ENCODE data around the gene DENND1B.
A peak's percentile ranks its signal among the peaks of the same experiment; 100 is the strongest.
"Not testable (repeated sequence)": the region's sequence is repeated elsewhere in the genome, so short reads cannot be mapped to it uniquely, and the experiment has no call there.

DENND1B gene

GRCh38 chr1:197541411-197541810, 233.9 kb downstream of the DENND1B start:
- DNase-seq: no peak

GRCh38 chr1:197526736-197527371, 248.4 kb downstream of the DENND1B start:
- DNase-seq: no peak

- DNase-seq: peak in 1 of 2 donors; percentile 40
These were observed 254.1 kb downstream of the DENND1B start for GRCh38 chr1:197521118-197521739.

- DNase-seq: no peak
These were observed 255.4 kb downstream of the DENND1B start for GRCh38 chr1:197519741-197520334.

- DNase-seq: no peak
These were observed 259.9 kb downstream of the DENND1B start for GRCh38 chr1:197515421-197515820.

- no peak for DNase-seq
These were observed 264.4 kb downstream of the DENND1B start for GRCh38 chr1:197510691-197511378.

GRCh38 chr1:197496722-197497121, 278.6 kb downstream of the DENND1B start:
- DNase-seq: no peak

GRCh38 chr1:197491505-197491904, 283.8 kb downstream of the DENND1B start:
- DNase-seq: not testable (repeated sequence)

GRCh38 chr1:197486946-197487345, 288.3 kb downstream of the DENND1B start:
- no peak for DNase-seq

- no peak for DNase-seq
These were observed 289.5 kb downstream of the DENND1B start for GRCh38 chr1:197485790-197486189.

- DNase-seq: no peak
These were observed 294.2 kb downstream of the DENND1B start for GRCh38 chr1:197481101-197481500.

GRCh38 chr1:197480446-197480845, 294.8 kb downstream of the DENND1B start:
- DNase-seq: no peak

GRCh38 chr1:197472141-197472540, 303.1 kb downstream of the DENND1B start:
- no peak for DNase-seq

- DNase-seq: no peak
These were observed 303.9 kb downstream of the DENND1B start for GRCh38 chr1:197471248-197471985.

- no peak for DNase-seq
These were observed 304.9 kb downstream of the DENND1B start for GRCh38 chr1:197470330-197470729.

GRCh38 chr1:197469620-197470210, 305.6 kb downstream of the DENND1B start:
- no peak for DNase-seq

- DNase-seq: no peak
These were observed 306.6 kb downstream of the DENND1B start for GRCh38 chr1:197468543-197469175.

GRCh38 chr1:197467881-197468280, 307.4 kb downstream of the DENND1B start:
- DNase-seq: no peak

GRCh38 chr1:197466813-197467212, 308.5 kb downstream of the DENND1B start:
- DNase-seq: no peak

GRCh38 chr1:197465528-197466327, 309.6 kb downstream of the DENND1B start:
- no peak for DNase-seq

GRCh38 chr1:197464044-197464443, 311.2 kb downstream of the DENND1B start:
- no peak for DNase-seq
